Tongue (tissue), 2 donors: Measurements from ENCODE around the gene BICD2. TPM values are rescaled to one million over a fixed set of nuclear protein-coding genes. Genes with fewer than 3 reads are reported as not detected.

Source experiments
- DNase-seq: peaks from one replicate; pipeline ENCODE4 v3.0.0-alpha.2; 2015
- total RNA-seq: library from RNA; depleted of rRNA; stranded (reverse); fragments of >200 nt; gene quantifications from one replicate; pipeline ENCODE4 v1.2.3, GENCODE V29; 2014

The BICD2 gene
- total RNA-seq, 1 donor from 2014 or later, result 59.5 TPM

- no peak for DNase-seq
Observed at GRCh38 chr9:92714787-92715487, 49.7 kb downstream of the BICD2 start.

GRCh38 chr9:92714016-92714415 lies 50.6 kb downstream of the BICD2 start:
- no peak for DNase-seq

DNA sequence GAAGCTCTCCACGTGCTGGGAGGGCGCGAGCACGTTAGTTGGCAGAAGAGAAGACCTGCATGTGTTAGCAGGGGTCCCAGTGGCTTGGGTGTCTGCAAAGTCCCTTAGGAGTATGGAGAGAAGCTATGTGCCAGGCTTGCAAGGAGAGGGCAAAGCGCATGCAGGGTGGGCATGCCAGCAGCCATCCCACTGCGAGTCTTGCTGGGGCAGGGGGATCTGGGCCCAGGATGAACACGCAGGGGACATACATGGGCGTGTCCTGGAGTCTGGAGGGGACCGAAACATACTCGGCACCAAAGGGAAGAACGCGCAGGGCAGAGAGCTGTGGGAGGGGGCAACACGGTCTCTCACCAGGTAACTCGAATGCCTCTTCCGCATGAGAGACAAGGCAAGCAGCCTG lies 51.1 kb downstream of the BICD2 start:
- no peak for DNase-seq

DNA sequence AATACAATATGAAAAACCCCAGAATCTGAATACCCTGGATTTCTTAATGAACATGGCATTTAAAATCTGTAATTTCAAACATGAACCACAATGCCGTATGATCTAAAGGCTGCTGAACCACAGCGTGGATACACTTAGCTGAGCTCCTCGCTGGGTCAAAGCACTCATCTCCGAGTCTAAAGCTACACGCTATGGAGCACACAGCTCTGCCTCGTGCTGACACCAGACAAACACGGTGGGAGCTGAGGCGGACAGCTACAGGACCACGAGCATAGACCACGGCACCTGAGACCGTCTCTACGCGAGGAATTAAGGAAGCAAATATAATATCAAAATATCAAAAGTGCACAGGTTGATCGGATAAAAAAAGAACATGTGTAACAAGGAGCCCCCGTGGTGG lies 51.9 kb downstream of the BICD2 start:
- no peak for DNase-seq

- DNase-seq, result no peak
Observed at GRCh38 chr9:92711844-92712243, 52.8 kb downstream of the BICD2 start.

DNA sequence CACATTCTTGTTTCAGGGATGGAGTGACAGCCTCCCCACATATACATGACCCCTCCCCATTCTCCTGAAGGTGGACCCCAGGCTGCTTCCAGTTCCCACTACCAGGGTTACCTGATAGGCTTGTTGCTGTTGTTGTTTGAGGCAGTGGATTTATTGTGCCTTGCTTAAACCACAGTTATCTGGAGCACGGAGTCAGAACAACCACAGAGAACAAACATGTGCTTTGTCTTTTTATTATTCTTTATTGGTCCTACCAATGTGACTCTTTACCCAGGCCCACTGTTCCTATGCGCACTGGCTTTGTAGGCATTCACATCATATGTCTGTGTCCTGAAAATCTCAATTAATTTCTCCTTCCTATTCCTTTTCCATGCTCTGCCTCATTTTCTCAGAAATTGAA lies 53.5 kb downstream of the BICD2 start:
- DNase-seq, result no peak

GRCh38 chr9:92710368-92710767 lies 54.3 kb downstream of the BICD2 start:
- DNase-seq, result no peak

GRCh38 chr9:92709954-92710353 lies 54.7 kb downstream of the BICD2 start:
- DNase-seq, result no peak

DNA sequence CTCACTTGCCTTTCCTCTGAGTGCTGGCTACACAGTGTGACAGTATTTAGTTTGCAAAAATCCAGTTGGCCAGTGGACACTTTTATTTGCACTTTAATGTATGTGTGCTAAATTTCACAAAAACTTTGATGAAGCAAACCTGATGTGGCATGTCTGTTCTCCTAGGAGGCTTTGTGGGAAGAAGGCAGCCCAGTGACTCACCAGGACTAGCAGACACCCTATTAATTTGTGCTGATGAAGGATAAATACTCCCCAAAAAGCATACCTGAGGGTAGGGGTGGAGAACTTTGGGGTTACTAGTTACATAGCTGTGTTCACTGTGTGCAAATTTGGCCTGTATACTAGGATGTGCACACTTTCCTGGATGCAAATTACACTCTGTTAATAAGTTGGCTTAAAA lies 55.4 kb downstream of the BICD2 start:
- no peak for DNase-seq

- no peak for DNase-seq
Observed at GRCh38 chr9:92707530-92707929, 57.1 kb downstream of the BICD2 start.

DNA sequence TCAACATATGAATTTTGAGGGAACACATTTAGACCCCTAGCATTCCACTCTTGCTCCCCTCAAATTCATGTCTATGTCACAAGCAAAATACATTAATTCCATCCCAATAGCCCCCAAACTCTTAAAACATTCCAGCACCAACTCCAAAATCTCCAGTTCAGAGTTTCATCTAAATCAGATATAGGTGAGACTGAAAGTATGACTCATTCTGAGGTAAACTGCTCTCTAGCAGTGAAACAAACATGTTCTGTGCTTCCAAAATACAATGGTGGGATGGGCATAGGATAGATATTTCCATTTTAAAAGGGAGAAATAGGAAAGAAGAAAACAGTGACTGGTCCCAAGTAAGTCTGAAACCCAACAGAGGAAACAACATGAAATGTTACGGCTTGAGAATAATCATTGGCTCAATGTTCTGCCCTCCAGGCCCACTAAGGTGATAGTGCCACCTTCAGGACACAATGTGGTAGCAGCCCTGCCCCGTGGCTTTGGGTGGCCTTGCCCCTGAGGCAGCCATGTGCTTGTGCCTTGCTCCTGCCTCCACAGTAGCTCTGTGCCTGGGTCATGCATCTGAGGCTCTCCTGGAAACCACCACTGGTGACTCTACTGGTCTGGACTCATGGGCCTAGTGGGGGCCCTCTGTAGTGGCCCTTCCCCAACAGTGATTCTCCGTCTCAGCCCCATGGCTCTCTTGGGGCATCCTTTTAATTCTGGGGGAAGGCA lies 58.3 kb downstream of the BICD2 start:
- DNase-seq, result no peak

- no peak for DNase-seq
Observed at GRCh38 chr9:92704528-92704927, 60.1 kb downstream of the BICD2 start.

- DNase-seq, result no peak
Observed at GRCh38 chr9:92696619-92697018, 68.0 kb downstream of the BICD2 start.

DNA sequence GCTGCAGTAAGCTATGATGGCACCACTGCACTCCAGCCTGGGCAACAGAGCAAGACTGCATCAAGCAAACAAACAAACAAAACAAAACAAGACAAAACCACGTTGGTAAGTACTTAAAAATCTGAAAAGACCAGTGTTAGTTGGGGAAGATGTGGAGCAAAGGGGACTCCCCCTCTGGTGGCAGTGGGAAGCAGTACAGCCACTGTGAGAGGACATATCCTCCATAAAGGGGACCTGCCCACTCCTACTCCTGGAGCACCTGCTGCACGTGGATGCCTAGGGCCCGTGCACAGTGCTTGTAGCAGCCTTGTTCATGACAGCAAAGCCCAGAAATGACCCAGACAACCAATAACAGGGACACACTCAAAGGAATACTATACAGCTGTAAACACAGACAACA lies 77.7 kb downstream of the BICD2 start:
- no peak for DNase-seq

GRCh38 chr9:92685022-92685421 lies 79.6 kb downstream of the BICD2 start:
- no peak for DNase-seq

DNA sequence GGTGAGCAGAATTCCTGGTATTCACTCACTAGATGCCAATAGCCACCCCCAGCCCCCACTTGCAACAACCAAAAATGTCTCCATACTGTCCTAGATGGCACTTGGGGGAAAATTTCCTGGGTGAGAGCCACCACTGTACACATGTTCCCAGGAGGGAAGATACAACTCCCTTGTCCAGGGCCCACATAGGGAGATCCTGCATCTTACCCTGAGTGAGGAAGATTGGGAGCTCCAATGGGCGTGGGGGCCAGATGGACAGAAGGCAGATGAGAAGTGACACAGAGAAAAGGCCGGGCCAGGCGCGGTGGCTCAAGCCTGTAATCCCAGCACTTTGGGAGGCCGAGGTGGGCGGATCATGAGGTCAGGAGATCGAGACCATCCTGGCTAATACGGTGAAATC lies 82.4 kb downstream of the BICD2 start:
- no peak for DNase-seq

GRCh38 chr9:92680166-92681119 lies 84.2 kb downstream of the BICD2 start:
- DNase-seq, result peak; percentile 18

DNA sequence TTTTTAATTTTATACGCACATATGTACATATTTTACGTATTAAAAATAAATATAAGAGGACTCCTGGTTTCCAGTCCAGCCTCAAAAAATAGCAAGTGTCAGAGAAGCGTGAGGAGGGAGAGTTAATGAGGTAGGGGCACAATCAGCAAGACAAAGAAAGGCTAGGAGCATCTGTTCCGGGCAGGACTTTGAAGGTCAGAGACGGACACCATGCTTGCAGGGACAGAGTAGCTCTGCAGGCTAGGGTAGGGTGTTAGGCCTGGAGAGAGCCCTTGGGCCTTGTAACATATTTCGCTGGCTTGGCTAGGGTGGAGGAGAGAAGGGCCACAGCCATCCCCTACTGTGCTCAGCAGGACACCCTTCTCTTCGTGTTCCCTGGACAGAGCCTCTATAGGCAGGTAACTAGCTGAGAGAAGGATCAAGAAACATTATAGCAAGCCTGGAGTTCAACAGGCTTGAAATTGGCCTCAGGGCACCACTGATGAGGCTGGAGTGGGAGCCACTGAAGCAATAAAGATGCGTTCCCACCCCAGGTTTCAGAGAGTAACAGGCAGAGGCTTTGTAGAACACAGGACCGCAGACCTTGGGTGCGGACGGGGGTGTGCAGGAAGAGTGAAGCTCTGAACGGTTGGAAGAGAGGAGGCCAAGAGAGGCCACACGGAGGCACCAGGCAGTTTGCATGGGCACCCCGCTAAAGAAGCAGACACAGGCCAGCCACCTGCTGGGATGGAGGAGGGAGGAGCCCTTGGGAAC lies 85.0 kb downstream of the BICD2 start:
- no peak for DNase-seq

DNA sequence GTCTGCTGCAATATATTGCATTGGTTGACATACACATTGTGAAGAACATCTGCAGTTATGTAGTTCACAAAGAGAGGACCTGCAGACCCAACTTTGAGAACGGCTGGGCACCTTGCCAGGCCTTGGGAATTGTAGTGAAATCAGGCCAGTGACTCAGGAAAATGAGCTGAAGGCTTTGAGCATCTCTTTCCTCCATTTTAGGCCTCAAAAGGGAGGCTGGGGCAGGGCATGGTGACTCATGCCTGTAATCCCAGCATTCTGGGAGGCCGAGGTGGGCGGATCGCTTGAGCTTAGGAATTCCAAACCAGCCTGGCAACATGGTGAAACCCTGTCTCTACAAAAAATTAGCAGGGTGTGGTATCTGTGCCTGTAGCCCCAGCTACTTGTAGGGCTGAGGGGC lies 93.3 kb downstream of the BICD2 start:
- DNase-seq, result peak; percentile 31

- peak; percentile 99 for DNase-seq
Observed at GRCh38 chr9:92669890-92670708, 94.5 kb downstream of the BICD2 start, which contains the start of gene IPPK. Gene IPPK (minus strand): TSS chr9:92670131. CDS start chr9:92669988, 143 bp downstream.

DNA sequence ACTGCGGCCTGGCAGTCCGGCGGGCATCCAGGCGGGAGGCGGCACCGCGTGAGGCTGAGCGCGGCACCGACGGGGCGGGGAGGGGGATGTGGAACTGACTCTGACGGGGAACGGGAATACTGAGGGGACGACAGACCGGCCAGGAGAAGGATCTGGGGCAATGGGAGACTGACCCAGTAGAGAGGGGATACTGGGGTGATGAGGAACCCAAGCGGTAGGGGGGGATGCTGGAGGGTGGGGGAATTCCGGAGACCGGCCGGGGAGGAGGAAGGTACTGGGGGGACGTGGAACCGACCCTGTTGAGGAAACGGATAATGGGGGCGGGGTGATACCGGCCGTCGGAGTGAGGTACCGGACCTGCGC lies 95.1 kb downstream of the BICD2 start:
- no peak for DNase-seq
